Measurements from ENCODE around the gene MCF2L.

DNA sequence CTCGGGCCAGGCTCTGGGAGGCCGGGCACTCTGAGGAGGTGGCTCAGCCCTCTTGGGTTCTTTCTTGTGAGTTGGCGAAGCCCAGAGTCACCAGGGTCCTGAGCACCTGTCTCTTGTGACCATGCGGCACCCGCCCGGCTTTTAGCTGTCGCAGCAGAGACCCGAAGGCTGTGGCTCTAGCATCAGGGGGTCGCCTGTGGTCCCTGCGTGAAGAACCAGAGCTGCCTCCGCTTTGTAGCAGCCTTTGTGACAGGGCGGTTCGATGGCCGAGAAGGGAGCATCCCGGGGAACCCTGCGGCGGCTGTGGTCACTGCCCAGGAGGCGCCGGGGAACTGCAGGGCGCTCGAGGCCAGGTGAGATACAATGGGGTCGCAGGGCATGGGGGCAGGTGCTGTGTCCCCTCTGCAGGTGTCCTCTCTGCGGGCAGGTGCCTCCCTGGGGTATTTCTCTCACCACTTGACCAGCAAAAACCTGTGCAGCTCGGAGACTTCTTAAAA is 10.4 kb downstream of the MCF2L start:
- TF ChIP-seq ZNF70 (CRISPR knock-in tag; IDR thresholded peaks at IDR 0.05) (no peak), RARB (CRISPR knock-in tag; IDR thresholded peaks at IDR 0.05) (no peak), ESRRG (CRISPR knock-in tag; IDR thresholded peaks at IDR 0.05) (no peak), TCF4 (CRISPR knock-in tag; IDR thresholded peaks at IDR 0.05; ENCODE audit: borderline replicate concordance) (no peak), ARNTL (CRISPR knock-in tag; IDR thresholded peaks at IDR 0.05; ENCODE audit: borderline replicate concordance, low read depth) (no peak), ZFP30 (CRISPR knock-in tag; IDR thresholded peaks at IDR 0.05) (no peak), ZC3H10 (CRISPR knock-in tag; IDR thresholded peaks at IDR 0.05) (no peak), ZFP3 (CRISPR knock-in tag; IDR thresholded peaks at IDR 0.05) (no peak), OSR1 (CRISPR knock-in tag; IDR thresholded peaks at IDR 0.05) (no peak)
- TF ChIP-seq, protein P1, sequence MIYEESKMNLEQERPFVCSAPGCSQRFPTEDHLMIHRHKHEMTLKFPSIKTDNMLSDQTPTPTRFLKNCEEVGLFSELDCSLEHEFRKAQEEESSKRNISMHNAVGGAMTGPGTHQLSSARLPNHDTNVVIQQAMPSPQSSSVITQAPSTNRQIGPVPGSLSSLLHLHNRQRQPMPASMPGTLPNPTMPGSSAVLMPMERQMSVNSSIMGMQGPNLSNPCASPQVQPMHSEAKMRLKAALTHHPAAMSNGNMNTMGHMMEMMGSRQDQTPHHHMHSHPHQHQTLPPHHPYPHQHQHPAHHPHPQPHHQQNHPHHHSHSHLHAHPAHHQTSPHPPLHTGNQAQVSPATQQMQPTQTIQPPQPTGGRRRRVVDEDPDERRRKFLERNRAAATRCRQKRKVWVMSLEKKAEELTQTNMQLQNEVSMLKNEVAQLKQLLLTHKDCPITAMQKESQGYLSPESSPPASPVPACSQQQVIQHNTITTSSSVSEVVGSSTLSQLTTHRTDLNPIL (CRISPR knock-in tag; IDR thresholded peaks at IDR 0.05; ENCODE audit: low read depth) = no peak
- TF ChIP-seq, protein P2, sequence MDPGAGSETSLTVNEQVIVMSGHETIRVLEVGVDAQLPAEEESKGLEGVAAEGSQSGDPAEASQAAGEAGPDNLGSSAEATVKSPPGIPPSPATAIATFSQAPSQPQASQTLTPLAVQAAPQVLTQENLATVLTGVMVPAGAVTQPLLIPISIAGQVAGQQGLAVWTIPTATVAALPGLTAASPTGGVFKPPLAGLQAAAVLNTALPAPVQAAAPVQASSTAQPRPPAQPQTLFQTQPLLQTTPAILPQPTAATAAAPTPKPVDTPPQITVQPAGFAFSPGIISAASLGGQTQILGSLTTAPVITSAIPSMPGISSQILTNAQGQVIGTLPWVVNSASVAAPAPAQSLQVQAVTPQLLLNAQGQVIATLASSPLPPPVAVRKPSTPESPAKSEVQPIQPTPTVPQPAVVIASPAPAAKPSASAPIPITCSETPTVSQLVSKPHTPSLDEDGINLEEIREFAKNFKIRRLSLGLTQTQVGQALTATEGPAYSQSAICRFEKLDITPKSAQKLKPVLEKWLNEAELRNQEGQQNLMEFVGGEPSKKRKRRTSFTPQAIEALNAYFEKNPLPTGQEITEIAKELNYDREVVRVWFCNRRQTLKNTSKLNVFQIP (CRISPR knock-in tag; IDR thresholded peaks at IDR 0.05; ENCODE audit: borderline replicate concordance, low read depth) = no peak
